ENCODE measurements around the gene ITPRIP.

DNA sequence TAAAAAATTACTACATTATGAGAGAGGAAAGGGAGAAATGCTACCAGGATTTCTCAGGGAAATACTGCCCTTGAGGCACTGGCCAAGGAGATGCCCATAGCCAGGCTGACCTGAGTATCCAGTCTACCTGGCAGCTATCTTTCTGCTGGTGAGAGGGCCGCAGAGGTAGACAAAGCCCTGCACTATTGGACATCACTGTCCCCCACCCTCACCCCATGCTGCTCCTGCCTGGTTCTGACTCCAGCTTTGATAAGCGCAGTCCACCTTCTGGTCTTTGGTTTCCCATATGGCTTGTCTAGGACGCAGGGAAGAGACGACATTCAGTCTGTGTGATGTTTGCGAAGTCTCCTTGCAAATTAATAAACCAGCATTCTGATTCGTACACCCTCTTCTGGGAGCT, 3.7 kb downstream of the ITPRIP start:
- TF ChIP-seq, protein P1, sequence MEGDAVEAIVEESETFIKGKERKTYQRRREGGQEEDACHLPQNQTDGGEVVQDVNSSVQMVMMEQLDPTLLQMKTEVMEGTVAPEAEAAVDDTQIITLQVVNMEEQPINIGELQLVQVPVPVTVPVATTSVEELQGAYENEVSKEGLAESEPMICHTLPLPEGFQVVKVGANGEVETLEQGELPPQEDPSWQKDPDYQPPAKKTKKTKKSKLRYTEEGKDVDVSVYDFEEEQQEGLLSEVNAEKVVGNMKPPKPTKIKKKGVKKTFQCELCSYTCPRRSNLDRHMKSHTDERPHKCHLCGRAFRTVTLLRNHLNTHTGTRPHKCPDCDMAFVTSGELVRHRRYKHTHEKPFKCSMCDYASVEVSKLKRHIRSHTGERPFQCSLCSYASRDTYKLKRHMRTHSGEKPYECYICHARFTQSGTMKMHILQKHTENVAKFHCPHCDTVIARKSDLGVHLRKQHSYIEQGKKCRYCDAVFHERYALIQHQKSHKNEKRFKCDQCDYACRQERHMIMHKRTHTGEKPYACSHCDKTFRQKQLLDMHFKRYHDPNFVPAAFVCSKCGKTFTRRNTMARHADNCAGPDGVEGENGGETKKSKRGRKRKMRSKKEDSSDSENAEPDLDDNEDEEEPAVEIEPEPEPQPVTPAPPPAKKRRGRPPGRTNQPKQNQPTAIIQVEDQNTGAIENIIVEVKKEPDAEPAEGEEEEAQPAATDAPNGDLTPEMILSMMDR (IDR thresholded peaks at IDR 0.05): no peak
- TF ChIP-seq POLR2A (IDR thresholded peaks at IDR 0.05): no peak
